HEK293 (cell line): ENCODE data around the gene SCUBE3.

Source experiments
- CTCF ChIA-PET: fragments of 350-600 bp; formaldehyde crosslinking; extraction: SDS; loops from one replicate; lab custom pipeline; 2021; ENCODE audit warnings: antibody characterized with exemption; lab: Yijun Ruan, JAX
- POLR2A ChIA-PET: fragments of 300-600 bp; formaldehyde crosslinking; extraction: SDS; loops from one replicate; lab custom pipeline; 2020; ENCODE audit warnings: antibody characterized with exemption, inconsistent platforms; lab: Yijun Ruan, JAX
- H3K27ac ChIP-seq: fragments of 200-500 bp; sonication (Bioruptor generic); 2 replicates; pipeline ENCODE4 v1.5.1; 2014; ENCODE audit warnings: low read depth, low read length, control low read depth, inconsistent platforms; ENCODE audit errors: extremely low read depth
- H3K36me3 ChIP-seq, 2 experiments: fragments of 200-500 bp in 1 of 2; sonication (Bioruptor generic) in 1 of 2; 1 replicate in 1 of 2; 2 replicates in 1 of 2; pipeline ENCODE4 v1.5.1; 2014 to 2017; ENCODE audit warnings: inconsistent platforms in 2 of 2, low read length in 2 of 2; ENCODE audit not compliant: control insufficient read depth in 2 of 2, insufficient read depth in 1 of 2
- H3K4me1 ChIP-seq: fragments of 200-500 bp; sonication (Bioruptor generic); 2 replicates; pipeline ENCODE4 v1.5.1; 2014; ENCODE audit warnings: mild to moderate bottlenecking, low read length, inconsistent platforms; ENCODE audit not compliant: control insufficient read depth, insufficient read depth
- H3K4me3 ChIP-seq: 2 replicates; pipeline ENCODE4 v1.5.1; 2011; ENCODE audit warnings: low read depth, mild to moderate bottlenecking, control low read depth, low read length, moderate library complexity
- H3K9me3 ChIP-seq: fragments of 200-500 bp; sonication (Bioruptor generic); 2 replicates; pipeline ENCODE4 v1.5.1; 2014; ENCODE audit warnings: low read depth, low read length, inconsistent platforms; ENCODE audit not compliant: control insufficient read depth, insufficient read depth
- GLIS1 ChIP-seq: fragments of 450-650 bp; formaldehyde crosslinking; IDR thresholded peaks from 2 replicates; pipeline ENCODE4 v1.5.1; 2016; ENCODE audit warnings: missing biosample characterization, missing genetic modification characterization
- KLF9 ChIP-seq: fragments of 450-650 bp; formaldehyde crosslinking; IDR thresholded peaks from 2 replicates; pipeline ENCODE4 v1.5.1; 2016; ENCODE audit warnings: missing biosample characterization, missing genetic modification characterization, low read depth
- OVOL3 ChIP-seq: fragments of 450-650 bp; formaldehyde crosslinking; IDR thresholded peaks from 2 replicates; pipeline ENCODE4 v1.5.1; 2016; ENCODE audit warnings: missing biosample characterization, missing genetic modification characterization
- SP2 ChIP-seq: fragments of 450-650 bp; formaldehyde crosslinking; IDR thresholded peaks from 2 replicates; pipeline ENCODE4 v1.5.1; 2016; ENCODE audit warnings: missing biosample characterization, missing genetic modification characterization
- ZBTB21 ChIP-seq: fragments of 450-650 bp; formaldehyde crosslinking; IDR thresholded peaks from 2 replicates; pipeline ENCODE4 v1.5.1; 2017; ENCODE audit warnings: missing biosample characterization, missing genetic modification characterization
- ZNF184 ChIP-seq: fragments of 450-650 bp; IDR thresholded peaks from 2 replicates; pipeline ENCODE4 v1.5.1; 2018; ENCODE audit warnings: missing biosample characterization, mild to moderate bottlenecking, missing genetic modification characterization
- ZNF19 ChIP-seq: fragments of 450-650 bp; formaldehyde crosslinking; IDR thresholded peaks from 2 replicates; pipeline ENCODE4; 2016; ENCODE audit warnings: missing biosample characterization, missing genetic modification characterization, low read depth
- ZNF621 ChIP-seq: fragments of 450-650 bp; formaldehyde crosslinking; IDR thresholded peaks from 2 replicates; pipeline ENCODE4 v1.5.1; 2017; ENCODE audit warnings: missing biosample characterization, missing genetic modification characterization
- TF ChIP-seq, protein P1 (sequence below): fragments of 450-650 bp; IDR thresholded peaks from 2 replicates; pipeline ENCODE4 v1.5.1; 2018; ENCODE audit warnings: missing biosample characterization, mild to moderate bottlenecking, missing genetic modification characterization
- TF ChIP-seq, protein P2 (sequence below): fragments of 450-650 bp; formaldehyde crosslinking; IDR thresholded peaks from 2 replicates; pipeline ENCODE4 v1.5.1; 2016; ENCODE audit warnings: missing biosample characterization, missing genetic modification characterization
- TF ChIP-seq, protein P3 (sequence below): fragments of 450-650 bp; formaldehyde crosslinking; IDR thresholded peaks from 2 replicates; pipeline ENCODE4 v1.5.1; 2016; ENCODE audit warnings: missing biosample characterization, missing genetic modification characterization

SCUBE3 gene

DNA sequence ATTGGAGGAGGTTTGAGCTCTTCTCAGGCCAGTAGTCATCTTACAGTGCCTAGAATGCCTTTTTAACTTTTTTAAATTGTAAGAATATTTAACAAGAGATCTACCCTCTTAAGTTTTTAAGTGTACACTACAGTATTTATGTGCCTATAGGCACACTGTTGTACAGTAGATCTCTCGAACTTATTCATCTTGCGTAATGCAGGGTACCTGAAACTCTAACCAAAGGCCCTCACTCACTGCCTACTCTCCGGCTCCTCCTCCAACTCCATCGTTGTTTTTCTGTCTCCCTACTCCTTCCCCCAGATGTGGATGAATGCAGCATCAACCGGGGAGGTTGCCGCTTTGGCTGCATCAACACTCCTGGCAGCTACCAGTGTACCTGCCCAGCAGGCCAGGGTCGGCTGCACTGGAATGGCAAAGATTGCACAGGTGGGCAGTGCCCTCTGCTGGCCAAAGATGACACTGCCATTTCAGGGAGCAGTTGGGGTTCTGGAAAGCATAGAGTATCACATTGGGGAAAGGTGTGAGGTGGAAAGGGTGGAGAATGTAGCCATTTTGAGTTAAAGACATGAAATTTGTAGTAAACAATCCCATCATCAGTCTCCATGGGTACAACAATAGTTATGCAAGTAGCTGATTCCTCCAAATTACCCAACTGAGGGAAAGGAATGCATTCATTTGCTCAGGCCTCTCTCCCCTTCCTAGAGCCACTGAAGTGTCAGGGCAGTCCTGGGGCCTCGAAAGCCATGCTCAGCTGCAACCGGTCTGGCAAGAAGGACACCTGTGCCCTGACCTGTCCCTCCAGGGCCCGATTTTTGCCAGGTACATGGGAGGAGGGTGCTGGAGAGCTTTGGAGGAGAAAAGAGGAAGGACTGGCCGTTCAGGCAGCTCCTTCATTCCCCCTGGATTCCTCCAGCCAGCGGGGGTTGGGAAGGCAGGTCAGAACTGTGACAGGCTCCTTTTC lies 27.4 kb downstream of the SCUBE3 start (continued):
- TF ChIP-seq, protein P1, sequence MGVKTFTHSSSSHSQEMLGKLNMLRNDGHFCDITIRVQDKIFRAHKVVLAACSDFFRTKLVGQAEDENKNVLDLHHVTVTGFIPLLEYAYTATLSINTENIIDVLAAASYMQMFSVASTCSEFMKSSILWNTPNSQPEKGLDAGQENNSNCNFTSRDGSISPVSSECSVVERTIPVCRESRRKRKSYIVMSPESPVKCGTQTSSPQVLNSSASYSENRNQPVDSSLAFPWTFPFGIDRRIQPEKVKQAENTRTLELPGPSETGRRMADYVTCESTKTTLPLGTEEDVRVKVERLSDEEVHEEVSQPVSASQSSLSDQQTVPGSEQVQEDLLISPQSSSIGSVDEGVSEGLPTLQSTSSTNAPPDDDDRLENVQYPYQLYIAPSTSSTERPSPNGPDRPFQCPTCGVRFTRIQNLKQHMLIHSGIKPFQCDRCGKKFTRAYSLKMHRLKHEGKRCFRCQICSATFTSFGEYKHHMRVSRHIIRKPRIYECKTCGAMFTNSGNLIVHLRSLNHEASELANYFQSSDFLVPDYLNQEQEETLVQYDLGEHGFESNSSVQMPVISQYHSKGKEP (tag by site-specific recombination), result 0 out of 2 replicates have a peak, but pooled peaks have one; percentile 9
- TF ChIP-seq ZNF184 (tag by site-specific recombination) (no peak), OVOL3 (tag by site-specific recombination) (no peak)

DNA sequence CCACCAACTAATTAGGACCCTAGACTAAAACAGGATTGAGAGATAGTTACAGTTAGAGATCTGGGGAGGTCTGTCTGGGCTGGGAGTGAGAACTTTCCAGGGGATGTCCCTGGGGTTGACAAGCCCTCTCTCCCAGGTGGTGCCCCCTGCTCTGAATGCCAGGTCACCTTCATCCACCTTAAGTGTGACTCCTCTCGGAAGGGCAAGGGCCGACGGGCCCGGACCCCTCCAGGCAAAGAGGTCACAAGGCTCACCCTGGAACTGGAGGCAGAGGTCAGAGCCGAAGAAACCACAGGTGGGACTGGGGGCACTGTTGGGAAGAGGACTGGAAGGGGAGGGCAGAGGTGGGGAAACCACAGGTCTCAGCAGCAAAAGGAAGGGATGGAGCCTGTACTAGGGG lies 28.7 kb downstream of the SCUBE3 start:
- ChIA-PET POLR2A (no interaction called here), CTCF (interaction anchor here (0.6 to 9.4 kb wide), 10 partner anchors 12 to 256 kb away, joined by 3 to 191 read pairs (median 50); partner anchors contain the start of genes SCUBE3, TCP11 and ZNF76)
- H3K36me3 ChIP-seq, result peaks cover 5 to 62% of the 10 kb centered on the region in 2 experiments; a peak in 2 of 3 replicates
- H3K4me1 ChIP-seq, result no peaks in the 10 kb centered on the region
- no peaks in the 10 kb centered on the region for H3K9me3 ChIP-seq
- TF ChIP-seq GLIS1, result 0 out of 2 replicates have a peak, but pooled peaks have one; percentile 11
- no peak for TF ChIP-seq ZNF184 (tag by site-specific recombination)
- TF ChIP-seq, all 188 proteins: peak for 1
- H3K27ac ChIP-seq, result no peak overlapping the region
- no peak overlapping the region for H3K4me3 ChIP-seq

DNA sequence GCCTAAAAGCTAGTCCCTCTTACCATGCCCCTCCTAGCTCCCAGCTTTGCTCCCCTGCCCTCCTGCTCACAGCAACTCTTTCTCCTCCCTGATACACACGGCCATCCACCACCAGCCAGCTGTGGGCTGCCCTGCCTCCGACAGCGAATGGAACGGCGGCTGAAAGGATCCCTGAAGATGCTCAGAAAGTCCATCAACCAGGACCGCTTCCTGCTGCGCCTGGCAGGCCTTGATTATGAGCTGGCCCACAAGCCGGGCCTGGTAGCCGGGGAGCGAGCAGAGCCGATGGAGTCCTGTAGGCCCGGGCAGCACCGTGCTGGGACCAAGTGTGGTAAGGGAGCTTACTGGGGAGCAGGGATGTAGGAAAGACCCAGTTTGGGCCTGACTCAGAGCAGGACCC lies 29.1 kb downstream of the SCUBE3 start:
- ChIA-PET POLR2A (no interaction called here), CTCF (interaction anchor here (0.6 to 9.4 kb wide), 6 partner anchors 14 to 246 kb away, joined by 3 to 191 read pairs (median 58); partner anchors contain the start of genes SCUBE3, TCP11 and ZNF76)
- no peak for TF ChIP-seq ZBTB21 (tag by site-specific recombination)
- no peak for TF ChIP-seq ZNF19 (tag by site-specific recombination)
- TF ChIP-seq SP2 (tag by site-specific recombination), result no peak
- TF ChIP-seq, protein P2, sequence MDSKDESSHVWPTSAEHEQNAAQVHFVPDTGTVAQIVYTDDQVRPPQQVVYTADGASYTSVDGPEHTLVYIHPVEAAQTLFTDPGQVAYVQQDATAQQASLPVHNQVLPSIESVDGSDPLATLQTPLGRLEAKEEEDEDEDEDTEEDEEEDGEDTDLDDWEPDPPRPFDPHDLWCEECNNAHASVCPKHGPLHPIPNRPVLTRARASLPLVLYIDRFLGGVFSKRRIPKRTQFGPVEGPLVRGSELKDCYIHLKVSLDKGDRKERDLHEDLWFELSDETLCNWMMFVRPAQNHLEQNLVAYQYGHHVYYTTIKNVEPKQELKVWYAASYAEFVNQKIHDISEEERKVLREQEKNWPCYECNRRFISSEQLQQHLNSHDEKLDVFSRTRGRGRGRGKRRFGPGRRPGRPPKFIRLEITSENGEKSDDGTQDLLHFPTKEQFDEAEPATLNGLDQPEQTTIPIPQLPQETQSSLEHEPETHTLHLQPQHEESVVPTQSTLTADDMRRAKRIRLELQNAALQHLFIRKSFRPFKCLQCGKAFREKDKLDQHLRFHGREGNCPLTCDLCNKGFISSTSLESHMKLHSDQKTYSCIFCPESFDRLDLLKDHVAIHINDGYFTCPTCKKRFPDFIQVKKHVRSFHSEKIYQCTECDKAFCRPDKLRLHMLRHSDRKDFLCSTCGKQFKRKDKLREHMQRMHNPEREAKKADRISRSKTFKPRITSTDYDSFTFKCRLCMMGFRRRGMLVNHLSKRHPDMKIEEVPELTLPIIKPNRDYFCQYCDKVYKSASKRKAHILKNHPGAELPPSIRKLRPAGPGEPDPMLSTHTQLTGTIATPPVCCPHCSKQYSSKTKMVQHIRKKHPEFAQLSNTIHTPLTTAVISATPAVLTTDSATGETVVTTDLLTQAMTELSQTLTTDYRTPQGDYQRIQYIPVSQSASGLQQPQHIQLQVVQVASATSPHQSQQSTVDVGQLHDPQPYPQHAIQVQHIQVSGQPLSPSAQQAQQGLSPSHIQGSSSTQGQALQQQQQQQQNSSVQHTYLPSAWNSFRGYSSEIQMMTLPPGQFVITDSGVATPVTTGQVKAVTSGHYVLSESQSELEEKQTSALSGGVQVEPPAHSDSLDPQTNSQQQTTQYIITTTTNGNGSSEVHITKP (tag by site-specific recombination), result no peak
- TF ChIP-seq ZNF621 (tag by site-specific recombination), result no peak
- H3K36me3 ChIP-seq, result peaks cover 5 to 61% of the 10 kb centered on the region in 2 experiments; a peak in 2 of 3 replicates
- H3K9me3 ChIP-seq, result no peaks in the 10 kb centered on the region
- H3K27ac ChIP-seq, result no peak overlapping the region
- H3K4me3 ChIP-seq, result no peak overlapping the region
- H3K4me1 ChIP-seq, result no peaks in the 10 kb centered on the region

DNA sequence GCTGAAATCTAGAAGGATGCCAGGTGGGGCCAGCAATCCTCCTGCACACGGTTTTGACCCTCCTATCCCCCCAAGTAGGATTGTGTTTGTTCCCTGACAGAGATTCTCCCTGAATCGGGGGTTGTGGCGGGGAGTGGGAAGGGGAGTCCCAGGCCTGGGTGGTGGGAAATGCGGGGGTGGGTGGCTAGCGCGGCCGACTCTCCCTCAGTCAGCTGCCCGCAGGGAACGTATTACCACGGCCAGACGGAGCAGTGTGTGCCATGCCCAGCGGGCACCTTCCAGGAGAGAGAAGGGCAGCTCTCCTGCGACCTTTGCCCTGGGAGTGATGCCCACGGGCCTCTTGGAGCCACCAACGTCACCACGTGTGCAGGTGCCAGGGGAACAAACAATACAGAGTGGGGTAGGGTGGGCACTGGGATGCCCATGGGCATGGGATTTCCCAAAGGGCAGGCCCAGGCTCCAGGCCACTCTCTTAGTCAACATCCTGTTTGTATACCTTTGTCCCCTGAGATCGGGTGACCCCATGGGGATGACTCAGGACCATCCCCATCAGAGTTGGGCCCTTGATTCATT lies 29.7 kb downstream of the SCUBE3 start:
- H3K4me1 ChIP-seq, result no peaks in the 10 kb centered on the region
- TF ChIP-seq, protein P3, sequence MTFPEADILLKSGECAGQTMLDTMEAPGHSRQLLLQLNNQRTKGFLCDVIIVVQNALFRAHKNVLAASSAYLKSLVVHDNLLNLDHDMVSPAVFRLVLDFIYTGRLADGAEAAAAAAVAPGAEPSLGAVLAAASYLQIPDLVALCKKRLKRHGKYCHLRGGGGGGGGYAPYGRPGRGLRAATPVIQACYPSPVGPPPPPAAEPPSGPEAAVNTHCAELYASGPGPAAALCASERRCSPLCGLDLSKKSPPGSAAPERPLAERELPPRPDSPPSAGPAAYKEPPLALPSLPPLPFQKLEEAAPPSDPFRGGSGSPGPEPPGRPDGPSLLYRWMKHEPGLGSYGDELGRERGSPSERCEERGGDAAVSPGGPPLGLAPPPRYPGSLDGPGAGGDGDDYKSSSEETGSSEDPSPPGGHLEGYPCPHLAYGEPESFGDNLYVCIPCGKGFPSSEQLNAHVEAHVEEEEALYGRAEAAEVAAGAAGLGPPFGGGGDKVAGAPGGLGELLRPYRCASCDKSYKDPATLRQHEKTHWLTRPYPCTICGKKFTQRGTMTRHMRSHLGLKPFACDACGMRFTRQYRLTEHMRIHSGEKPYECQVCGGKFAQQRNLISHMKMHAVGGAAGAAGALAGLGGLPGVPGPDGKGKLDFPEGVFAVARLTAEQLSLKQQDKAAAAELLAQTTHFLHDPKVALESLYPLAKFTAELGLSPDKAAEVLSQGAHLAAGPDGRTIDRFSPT (tag by site-specific recombination), result peak; percentile 38; the same call in 1 of the 2 replicates
- no peak for TF ChIP-seq KLF9 (tag by site-specific recombination)
- CTCF ChIA-PET, result interaction anchor here (0.6 to 9.4 kb wide), 4 partner anchors 35 to 247 kb away, joined by 3 to 191 read pairs (median 104); partner anchors contain the start of genes SCUBE3 and TCP11
- peaks cover 5 to 55% of the 10 kb centered on the region in 2 experiments; a peak in 2 of 3 replicates for H3K36me3 ChIP-seq
- H3K9me3 ChIP-seq, result no peaks in the 10 kb centered on the region
- POLR2A ChIA-PET, result no interaction called here
- H3K4me3 ChIP-seq, result no peak overlapping the region
- no peak overlapping the region for H3K27ac ChIP-seq
